ENCODE results near the gene DHFR. TPM values are rescaled to one million over a fixed set of nuclear protein-coding genes. Genes with fewer than 3 reads are reported as not detected.

Gene DHFR
- total and polyA plus RNA-seq, 2 donors (not counting 1 experiment from before 2014, with no cell fraction given) = 8.5 to 12.6 TPM

DNA sequence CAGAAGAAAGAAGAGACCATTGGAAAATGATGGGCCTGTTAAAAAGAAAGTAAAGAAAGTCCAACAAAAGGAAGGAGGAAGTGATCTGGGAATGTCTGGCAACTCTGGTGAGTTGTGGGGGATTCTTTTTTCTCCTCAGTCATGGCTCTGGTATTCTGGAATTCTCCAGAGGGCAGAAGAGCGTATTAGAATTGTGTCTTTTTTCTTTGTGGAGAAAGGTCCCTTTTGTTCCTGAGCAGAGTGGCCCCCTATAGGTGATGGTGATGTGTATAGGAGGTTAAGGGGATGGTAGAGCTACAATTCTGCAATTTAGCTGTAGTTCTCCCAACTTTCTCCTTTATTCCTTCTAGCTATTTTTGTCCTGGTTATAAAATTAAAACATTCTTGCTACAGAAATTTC, 1.6 kb upstream of the DHFR start:
- Mint-ChIP-seq H3K4me1 (peaks cover 23% of the 10 kb centered on the region), H3K4me3 (peak overlapping the region; percentile 47), H3K27me3 (no peaks in the 10 kb centered on the region), H3K9me3 (ENCODE audit: insufficient read depth) (no peaks in the 10 kb centered on the region), H3K27ac (peak overlapping the region; percentile 46)
- peaks cover 4 to 31% of the 10 kb centered on the region in 2 experiments for H3K36me3 ChIP-seq (replicated peaks in 1 of 2; ENCODE audit: control extremely low read depth in 1 of 2, control insufficient read depth in 1 of 2, extremely low read depth in 1 of 2, insufficient read depth in 2 of 2, low read length in 1 of 2)
- H3K27me3 ChIP-seq (replicated peaks in 1 of 4; ENCODE audit: control extremely low read depth in 1 of 4, control insufficient read depth in 3 of 4, insufficient read depth in 4 of 4, low read length in 3 of 4) = no peaks in the 10 kb centered on the region
- peaks cover 15% of the 10 kb centered on the region for H4K20me1 ChIP-seq (ENCODE audit: control insufficient read depth, insufficient read depth, low read length, poor library complexity, severe bottlenecking)
- ATAC-seq (ENCODE audit: low read depth) (no peak), DNase-seq (no peak)
- peaks cover 41% of the 10 kb centered on the region for H3K79me2 ChIP-seq (ENCODE audit: control insufficient read depth, insufficient read depth, low read length)
- H3K9me3 ChIP-seq (ENCODE audit: control extremely low read depth in 1 of 3, control insufficient read depth in 2 of 3, insufficient read depth in 1 of 3, low read length in 2 of 3) = no peaks in the 10 kb centered on the region
- no peak overlapping the region for H3K4me3 ChIP-seq (ENCODE audit: control extremely low read depth in 1 of 5, extremely low read depth in 1 of 5, insufficient read depth in 1 of 5, low read depth in 2 of 5, low read length in 4 of 5)
- TF ChIP-seq EZH2 (IDR thresholded peaks at IDR 0.05; ENCODE audit: borderline replicate concordance, insufficient read depth, low read depth, low read length, poor library complexity, severe bottlenecking) = no peak
- TF ChIP-seq, protein P1, sequence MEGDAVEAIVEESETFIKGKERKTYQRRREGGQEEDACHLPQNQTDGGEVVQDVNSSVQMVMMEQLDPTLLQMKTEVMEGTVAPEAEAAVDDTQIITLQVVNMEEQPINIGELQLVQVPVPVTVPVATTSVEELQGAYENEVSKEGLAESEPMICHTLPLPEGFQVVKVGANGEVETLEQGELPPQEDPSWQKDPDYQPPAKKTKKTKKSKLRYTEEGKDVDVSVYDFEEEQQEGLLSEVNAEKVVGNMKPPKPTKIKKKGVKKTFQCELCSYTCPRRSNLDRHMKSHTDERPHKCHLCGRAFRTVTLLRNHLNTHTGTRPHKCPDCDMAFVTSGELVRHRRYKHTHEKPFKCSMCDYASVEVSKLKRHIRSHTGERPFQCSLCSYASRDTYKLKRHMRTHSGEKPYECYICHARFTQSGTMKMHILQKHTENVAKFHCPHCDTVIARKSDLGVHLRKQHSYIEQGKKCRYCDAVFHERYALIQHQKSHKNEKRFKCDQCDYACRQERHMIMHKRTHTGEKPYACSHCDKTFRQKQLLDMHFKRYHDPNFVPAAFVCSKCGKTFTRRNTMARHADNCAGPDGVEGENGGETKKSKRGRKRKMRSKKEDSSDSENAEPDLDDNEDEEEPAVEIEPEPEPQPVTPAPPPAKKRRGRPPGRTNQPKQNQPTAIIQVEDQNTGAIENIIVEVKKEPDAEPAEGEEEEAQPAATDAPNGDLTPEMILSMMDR (IDR thresholded peaks at IDR 0.05) = no peak
- no peak overlapping the region for H2AFZ ChIP-seq (ENCODE audit: insufficient read depth, low read depth, low read length, poor library complexity, severe bottlenecking)
- H3K9ac ChIP-seq (ENCODE audit: low read length) = no peak overlapping the region
- intact Hi-C loops (cut with micrococcal nuclease) = loop anchor here (5.0 kb wide), 2 partner anchors 664 to 1044 kb away; partner anchors contain the start of genes MTX3 and TENT2
- POLR2A ChIA-PET = no interaction called here
- peaks cover 17 to 21% of the 10 kb centered on the region in 2 donors for H3K4me1 ChIP-seq (ENCODE audit: control insufficient read depth in 2 of 2, insufficient read depth in 2 of 2, low read length in 2 of 2)
- 100% methylated on average over 1 of the region's 1 CpG for WGBS (ENCODE audit: insufficient coverage)
- H3K4me2 ChIP-seq (replicated peaks; ENCODE audit: low read depth, low read length, poor library complexity, severe bottlenecking) = no peak overlapping the region
- CTCF ChIA-PET = interaction anchor here (1.0 to 1.8 kb wide), 2 partner anchors 9 to 16 kb away, joined by 3 to 4 read pairs; no protein-coding TSS in a partner anchor
- peak overlapping the region in 1 of 2 donors; percentile 71 for H3K27ac ChIP-seq (ENCODE audit: low read length in 2 of 2)

DNA sequence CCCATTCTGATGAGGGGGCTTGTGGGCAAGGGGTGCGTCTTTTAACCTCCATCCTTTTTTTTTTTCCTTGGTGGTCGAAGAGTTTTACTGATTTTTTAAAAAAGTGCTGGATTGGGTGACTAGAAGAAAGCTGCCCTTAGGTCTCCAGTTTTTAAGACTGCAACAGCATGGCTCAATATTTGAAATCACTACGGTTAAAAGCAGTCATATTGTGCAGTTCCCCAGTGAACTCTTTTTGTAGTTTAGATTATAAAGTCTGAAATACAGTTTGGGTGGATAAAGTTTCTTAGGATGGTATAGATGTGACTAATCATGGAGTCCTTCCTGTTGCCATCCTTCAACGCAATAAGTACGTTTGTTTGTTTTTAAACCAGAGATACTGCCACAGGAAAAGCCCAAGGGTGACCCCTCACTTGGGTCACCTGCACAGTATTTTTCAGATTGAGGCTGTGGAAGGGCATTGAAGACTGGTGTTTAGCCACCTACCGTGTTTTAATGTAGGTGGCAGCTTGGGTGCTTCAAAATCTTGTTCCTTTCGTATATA, 520 bp upstream of the DHFR start:
- WGBS (ENCODE audit: insufficient coverage) = 0% methylated on average over 2 of the region's 7 CpGs
- POLR2A ChIA-PET = interaction anchor here (0.7 to 0.8 kb wide), 2 partner anchors 17 to 399 kb away, joined by 4 to 5 read pairs; partner anchors contain the start of gene SERINC5
- Histone ChIP-seq H3K4me3 (ENCODE audit: control extremely low read depth in 1 of 5, extremely low read depth in 1 of 5, insufficient read depth in 1 of 5, low read depth in 2 of 5, low read length in 4 of 5) (peak overlapping the region; percentile 59 to 90 (median 74)), H3K9ac (ENCODE audit: low read length) (peak overlapping the region; percentile 88), H3K9me3 (ENCODE audit: control extremely low read depth in 1 of 3, control insufficient read depth in 2 of 3, insufficient read depth in 1 of 3, low read length in 2 of 3) (no peaks in the 10 kb centered on the region), H4K20me1 (ENCODE audit: control insufficient read depth, insufficient read depth, low read length, poor library complexity, severe bottlenecking) (peaks cover 15% of the 10 kb centered on the region), H3K79me2 (ENCODE audit: control insufficient read depth, insufficient read depth, low read length) (peaks cover 32% of the 10 kb centered on the region), H3K27ac (ENCODE audit: low read length in 2 of 2) (peak overlapping the region; percentile 68 to 71), H3K4me2 (replicated peaks; ENCODE audit: low read depth, low read length, poor library complexity, severe bottlenecking) (peak overlapping the region; percentile 76), H3K36me3 (replicated peaks in 1 of 2; ENCODE audit: control extremely low read depth in 1 of 2, control insufficient read depth in 1 of 2, extremely low read depth in 1 of 2, insufficient read depth in 2 of 2, low read length in 1 of 2) (peaks cover 4 to 24% of the 10 kb centered on the region in 2 experiments), H2AFZ (ENCODE audit: insufficient read depth, low read depth, low read length, poor library complexity, severe bottlenecking) (peak overlapping the region; percentile 82), H3K27me3 (replicated peaks in 1 of 4; ENCODE audit: control extremely low read depth in 1 of 4, control insufficient read depth in 3 of 4, insufficient read depth in 4 of 4, low read length in 3 of 4) (no peaks in the 10 kb centered on the region), H3K4me1 (ENCODE audit: control insufficient read depth in 2 of 2, insufficient read depth in 2 of 2, low read length in 2 of 2) (peaks cover 17 to 21% of the 10 kb centered on the region in 2 donors)
- ATAC-seq (ENCODE audit: low read depth) = no peak
- Mint-ChIP-seq H3K27me3 (no peaks in the 10 kb centered on the region), H3K9me3 (ENCODE audit: insufficient read depth) (no peaks in the 10 kb centered on the region), H3K27ac (peak overlapping the region; percentile 95), H3K4me1 (peaks cover 23% of the 10 kb centered on the region), H3K4me3 (peak overlapping the region; percentile 93)
- intact Hi-C loops (cut with micrococcal nuclease) = loop anchor here (1.0 to 5.0 kb wide), 3 partner anchors 248 to 1043 kb away; partner anchors contain the start of genes MTX3 and TENT2
- TF ChIP-seq EZH2 (IDR thresholded peaks at IDR 0.05; ENCODE audit: borderline replicate concordance, insufficient read depth, low read depth, low read length, poor library complexity, severe bottlenecking) = no peak
- TF ChIP-seq, protein P1 (IDR thresholded peaks at IDR 0.05) = peak; percentile 2
- DNase-seq = no peak
- CTCF ChIA-PET = interaction anchor here (1.8 kb wide), 1 partner anchor 10 kb away, joined by 4 read pairs; no protein-coding TSS in a partner anchor

Measured in B cell (primary cell).